H1 (cell line): Measurements from ENCODE around the gene JPH3. TPM values are rescaled to one million over a fixed set of nuclear protein-coding genes. Genes with fewer than 3 reads are reported as not detected.

ENCODE experiments used
- ASH2L ChIP-seq: fragments of 200-600, 300-600 bp; sonication (generic); IDR thresholded peaks from one replicate; pipeline ENCODE4 v1.7.1; 2017; ENCODE audit warnings: low read length
- CHD2 ChIP-seq: IDR thresholded peaks from 2 replicates; pipeline ENCODE4 v1.6.1; 2012; ENCODE audit warnings: low read length, improper control_type of control experiment
- CHD7 ChIP-seq: fragments of 300-600 bp; sonication (generic); IDR thresholded peaks from 2 replicates; pipeline ENCODE4 v1.7.1; 2012; ENCODE audit warnings: low read length, moderate library complexity, mild to moderate bottlenecking, inconsistent platforms; ENCODE audit not compliant: insufficient replicate concordance
- CTBP2 ChIP-seq: IDR thresholded peaks from 2 replicates; pipeline ENCODE4 v1.7.0; 2011; ENCODE audit warnings: borderline replicate concordance, mild to moderate bottlenecking, moderate library complexity, mixed read lengths, low read length; ENCODE audit not compliant: insufficient read depth, insufficient read length
- JUN ChIP-seq: IDR thresholded peaks from 2 replicates; pipeline ENCODE4 v1.6.1; 2011; ENCODE audit warnings: low read depth, mild to moderate bottlenecking, improper control_type of control experiment, low read length
- SUZ12 ChIP-seq: fragments of 200-600 bp; sonication (generic); IDR thresholded peaks from 2 replicates; pipeline ENCODE4 v1.6.1; 2012; ENCODE audit warnings: mild to moderate bottlenecking, inconsistent platforms, low read length, moderate library complexity, mixed read lengths
- polyA plus RNA-seq, 7 experiments: library from polyadenylated mRNA; depleted of rRNA in 3 of 7; stranded (reverse) in 5 of 7; unstranded in 2 of 7; fragments of >200 nt in 5 of 7; fragments of 200-250 nt in 2 of 7; gene quantifications; 1 replicate in 5 of 7; 2 replicates in 1 of 7; 4 replicates in 1 of 7; pipeline versions ENCODE4 v1.2.1 to v1.2.3, GENCODE V29; 2011 to 2013; ENCODE audit warnings: missing spikeins in 2 of 7, mixed read lengths in 2 of 7
- total RNA-seq: library from RNA; stranded (reverse); fragmentation: NEBNext Ultra II Directional; extraction: Animal tissue kit (Norgen Biotek cat#: 25700); gene quantifications from 2 replicates; pipeline ENCODE4 v1.2.1, GENCODE V29; 2021
- TF ChIP-seq, protein P1 (sequence below), 3 experiments: IDR thresholded peaks; 1 replicate in 2 of 3; 2 replicates in 1 of 3; pipeline versions ENCODE4 v1.5.1 to v1.6.1; 2011; ENCODE audit warnings: low read length in 3 of 3, mild to moderate bottlenecking in 3 of 3, inconsistent platforms in 2 of 3, low read depth in 1 of 3, moderate library complexity in 1 of 3; ENCODE audit not compliant: insufficient read depth in 1 of 3; ENCODE audit errors: control extremely low read depth in 1 of 3

The JPH3 gene
- total and polyA plus RNA-seq, 2 of the 8 experiments (the other 6 are each of a cell fraction or from before 2014, with no cell fraction given), result 10.3 to 28.3 TPM

GRCh38 chr16:87620201-87620495, 17.8 kb downstream of the JPH3 start (continued):
- TF ChIP-seq CHD7 (no peak), CHD2 (no peak), SUZ12 (no peak), ASH2L (no peak), CTBP2 (no peak), JUN (no peak)
- TF ChIP-seq, protein P1, sequence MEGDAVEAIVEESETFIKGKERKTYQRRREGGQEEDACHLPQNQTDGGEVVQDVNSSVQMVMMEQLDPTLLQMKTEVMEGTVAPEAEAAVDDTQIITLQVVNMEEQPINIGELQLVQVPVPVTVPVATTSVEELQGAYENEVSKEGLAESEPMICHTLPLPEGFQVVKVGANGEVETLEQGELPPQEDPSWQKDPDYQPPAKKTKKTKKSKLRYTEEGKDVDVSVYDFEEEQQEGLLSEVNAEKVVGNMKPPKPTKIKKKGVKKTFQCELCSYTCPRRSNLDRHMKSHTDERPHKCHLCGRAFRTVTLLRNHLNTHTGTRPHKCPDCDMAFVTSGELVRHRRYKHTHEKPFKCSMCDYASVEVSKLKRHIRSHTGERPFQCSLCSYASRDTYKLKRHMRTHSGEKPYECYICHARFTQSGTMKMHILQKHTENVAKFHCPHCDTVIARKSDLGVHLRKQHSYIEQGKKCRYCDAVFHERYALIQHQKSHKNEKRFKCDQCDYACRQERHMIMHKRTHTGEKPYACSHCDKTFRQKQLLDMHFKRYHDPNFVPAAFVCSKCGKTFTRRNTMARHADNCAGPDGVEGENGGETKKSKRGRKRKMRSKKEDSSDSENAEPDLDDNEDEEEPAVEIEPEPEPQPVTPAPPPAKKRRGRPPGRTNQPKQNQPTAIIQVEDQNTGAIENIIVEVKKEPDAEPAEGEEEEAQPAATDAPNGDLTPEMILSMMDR (IDR thresholded peaks at IDR 0.05; ENCODE audit: control extremely low read depth in 1 of 3, insufficient read depth in 1 of 3, low read depth in 1 of 3, low read length in 3 of 3), result peak; percentile 3 to 37 (median 33); a peak in 2 of 4 replicates
